Sigmoid colon (tissue), 4 donors: ENCODE results near the gene TMEM164.

Source experiments
- CTCF ChIP-seq, 4 experiments: fragments of 450-650 bp in 3 of 4; fragments of 200-600 bp in 1 of 4; IDR thresholded peaks; one replicate each; pipeline ENCODE4 v1.5.1; 2016 to 2019; ENCODE audit warnings: antibody characterized with exemption in 4 of 4, mild to moderate bottlenecking in 3 of 4, moderate library complexity in 2 of 4
- EP300 ChIP-seq, 4 donors: sonication (generic); formaldehyde crosslinking; IDR thresholded peaks; one replicate each; pipeline ENCODE4 v1.6.1; 2017; ENCODE audit warnings: antibody characterized with exemption in 4 of 4
- POLR2A ChIP-seq, 2 donors: fragments of 450-650 bp; IDR thresholded peaks; one replicate each; pipeline ENCODE4 v1.6.1; 2016; ENCODE audit warnings: antibody characterized with exemption in 2 of 2, mild to moderate bottlenecking in 2 of 2, moderate library complexity in 2 of 2
- POLR2AphosphoS5 ChIP-seq, 4 donors: sonication (generic); formaldehyde crosslinking; IDR thresholded peaks; one replicate each; pipeline ENCODE4 v1.6.1; 2017; ENCODE audit warnings: antibody characterized with exemption in 4 of 4

- TF ChIP-seq CTCF (IDR thresholded peaks at IDR 0.05) (no peak), POLR2A (IDR thresholded peaks at IDR 0.05) (no peak), POLR2AphosphoS5 (IDR thresholded peaks at IDR 0.05) (no peak), EP300 (IDR thresholded peaks at IDR 0.05) (no peak)
Measured at GRCh38 chrX:110089656-110090403, 86.9 kb downstream of the TMEM164 start.
